H9 (cell line): ENCODE data around the gene NTSR2. TPM values are rescaled to one million over a fixed set of nuclear protein-coding genes. Genes with fewer than 3 reads are reported as not detected.

Experiments
- DNase-seq: peaks from one replicate; pipeline ENCODE4 v3.0.0-alpha.2; 2017
- H2AFZ ChIP-seq: one replicate; pipeline ENCODE4 v1.6.1; 2013; ENCODE audit warnings: mild to moderate bottlenecking, low read length, control low read depth, moderate library complexity
- H2AK5ac ChIP-seq: 2 replicates; pipeline ENCODE4 v1.6.1; 2013; ENCODE audit warnings: low read length, control low read depth, mixed read lengths; ENCODE audit not compliant: insufficient read length
- H2BK120ac ChIP-seq: one replicate; pipeline ENCODE4 v1.6.1; 2013; ENCODE audit warnings: low read depth, mild to moderate bottlenecking, low read length, control low read depth, inconsistent platforms; ENCODE audit not compliant: poor library complexity, severe bottlenecking
- H2BK12ac ChIP-seq: 2 replicates; pipeline ENCODE4 v1.6.1; 2013; ENCODE audit warnings: low read length, control low read depth, mixed read lengths, low read depth; ENCODE audit not compliant: insufficient read length
- H2BK15ac ChIP-seq: 2 replicates; pipeline ENCODE4 v1.6.1; 2013; ENCODE audit warnings: low read depth, low read length, control low read depth
- H2BK20ac ChIP-seq: one replicate; pipeline ENCODE4 v1.6.1; 2013; ENCODE audit warnings: low read depth, mild to moderate bottlenecking, low read length, control low read depth, inconsistent platforms; ENCODE audit not compliant: poor library complexity, severe bottlenecking
- H2BK5ac ChIP-seq: 2 replicates; pipeline ENCODE4 v1.6.1; 2013; ENCODE audit warnings: low read length, control low read depth, mixed read lengths; ENCODE audit not compliant: insufficient read length
- H3K14ac ChIP-seq: 2 replicates; pipeline ENCODE4 v1.6.1; 2013; ENCODE audit warnings: low read length, control low read depth; ENCODE audit not compliant: insufficient read depth
- H3K18ac ChIP-seq: 2 replicates; pipeline ENCODE4 v1.6.1; 2013; ENCODE audit warnings: low read depth, mild to moderate bottlenecking, mixed read lengths, low read length, control low read depth; ENCODE audit not compliant: insufficient read length
- H3K23ac ChIP-seq: 2 replicates; pipeline ENCODE4 v1.6.1; 2013; ENCODE audit warnings: low read length, control low read depth, mixed read lengths, low read depth; ENCODE audit not compliant: insufficient read length
- H3K23me2 ChIP-seq: 2 replicates; pipeline ENCODE4 v1.6.1; 2013; ENCODE audit warnings: low read depth, mild to moderate bottlenecking, mixed read lengths, low read length, control low read depth; ENCODE audit not compliant: insufficient read length, poor library complexity, severe bottlenecking
- H3K27ac ChIP-seq: 2 replicates; pipeline ENCODE4 v1.5.1; 2013; ENCODE audit warnings: low read length, control low read depth, mixed read lengths, low read depth; ENCODE audit not compliant: insufficient read length
- H3K27me3 ChIP-seq: 2 replicates; pipeline ENCODE4 v1.6.1; 2013; ENCODE audit warnings: low read length, control low read depth, inconsistent platforms; ENCODE audit not compliant: insufficient read depth
- H3K4ac ChIP-seq: 2 replicates; pipeline ENCODE4 v1.6.1; 2013; ENCODE audit warnings: low read depth, mild to moderate bottlenecking, control low read depth, inconsistent platforms, low read length, moderate library complexity
- H3K4me1 ChIP-seq: 2 replicates; pipeline ENCODE4 v1.6.1; 2013; ENCODE audit warnings: low read length, control low read depth, inconsistent platforms; ENCODE audit not compliant: insufficient read depth
- H3K4me2 ChIP-seq: 2 replicates; pipeline ENCODE4 v1.6.1; 2013; ENCODE audit warnings: low read length, control low read depth, mixed read lengths; ENCODE audit not compliant: insufficient read length, insufficient read depth
- H3K56ac ChIP-seq: 2 replicates; pipeline ENCODE4 v1.6.1; 2013; ENCODE audit warnings: low read depth, mild to moderate bottlenecking, mixed read lengths, low read length, control low read depth; ENCODE audit not compliant: insufficient read length
- H3K79me1 ChIP-seq: 2 replicates; pipeline ENCODE4 v1.6.1; 2013; ENCODE audit warnings: low read depth, mild to moderate bottlenecking, moderate library complexity, low read length, control low read depth, inconsistent platforms; ENCODE audit not compliant: insufficient read depth, poor library complexity, severe bottlenecking
- H3K79me2 ChIP-seq: 2 replicates; pipeline ENCODE4 v1.6.1; 2013; ENCODE audit warnings: low read length, control low read depth, inconsistent platforms; ENCODE audit not compliant: insufficient read depth
- H3K9ac ChIP-seq: 2 replicates; pipeline ENCODE4 v1.6.1; 2013; ENCODE audit warnings: low read length, control low read depth, mixed read lengths; ENCODE audit not compliant: insufficient read length; ENCODE audit errors: extremely low read depth
- H3K9me3 ChIP-seq: one replicate; pipeline ENCODE4 v1.6.1; 2013; ENCODE audit warnings: low read depth, low read length, inconsistent platforms; ENCODE audit not compliant: control insufficient read depth
- H3T11ph ChIP-seq: one replicate; pipeline ENCODE4 v1.6.1; 2013; ENCODE audit warnings: mild to moderate bottlenecking, low read length, control low read depth, inconsistent platforms
- H4K20me1 ChIP-seq: one replicate; pipeline ENCODE4 v1.6.1; 2013; ENCODE audit not compliant: control insufficient read depth, insufficient read length, insufficient read depth
- H4K5ac ChIP-seq: 2 replicates; pipeline ENCODE4 v1.6.1; 2013; ENCODE audit warnings: low read depth, mild to moderate bottlenecking, mixed read lengths, low read length, control low read depth; ENCODE audit not compliant: insufficient read length
- H4K8ac ChIP-seq: replicated peaks from 2 replicates; pipeline ENCODE4 v1.6.1; 2013; ENCODE audit warnings: low read length, control low read depth, mixed read lengths, low read depth; ENCODE audit not compliant: insufficient read length
- H4K91ac ChIP-seq: 2 replicates; pipeline ENCODE4 v1.6.1; 2013; ENCODE audit warnings: low read depth, mild to moderate bottlenecking, moderate library complexity, mixed read lengths, low read length, control low read depth; ENCODE audit not compliant: insufficient read length
- H3K27ac Mint-ChIP-seq, 3 experiments: 2 replicates in 2 of 3; 3 replicates in 1 of 3; pipeline ENCODE4 v1.8.0; 2020 to 2021; ENCODE audit warnings: mixed read lengths in 3 of 3, mild to moderate bottlenecking in 1 of 3, moderate library complexity in 1 of 3
- H3K27me3 Mint-ChIP-seq: 2 replicates; pipeline ENCODE4 v1.8.0; 2021; ENCODE audit warnings: low read depth, mild to moderate bottlenecking, moderate library complexity, mixed read lengths
- H3K36me3 Mint-ChIP-seq, 3 experiments: 2 replicates in 2 of 3; 3 replicates in 1 of 3; pipeline ENCODE4 v1.8.0; 2020 to 2021; ENCODE audit warnings: low read depth in 3 of 3, mixed read lengths in 3 of 3; ENCODE audit not compliant: insufficient read depth in 1 of 3
- H3K4me1 Mint-ChIP-seq, 2 experiments: 2 replicates each; pipeline ENCODE4 v1.8.0; 2020; ENCODE audit warnings: mixed read lengths in 2 of 2
- H3K4me3 Mint-ChIP-seq, 2 experiments: 2 replicates in 1 of 2; 3 replicates in 1 of 2; pipeline ENCODE4 v1.8.0; 2020 to 2021; ENCODE audit warnings: mild to moderate bottlenecking in 2 of 2, mixed read lengths in 2 of 2, moderate library complexity in 1 of 2
- H3K9me3 Mint-ChIP-seq, 2 experiments: 2 replicates in 1 of 2; 3 replicates in 1 of 2; pipeline ENCODE4 v1.8.0; 2020; ENCODE audit warnings: mild to moderate bottlenecking in 2 of 2, mixed read lengths in 2 of 2, moderate library complexity in 1 of 2
- WGBS: extraction: QIAGEN DNeasy Blood & Tissue Kit; methylation state at CpG from one replicate; pipeline ENCODE4 v1.1.7; 2013; ENCODE audit warnings: missing lambda C conversion rate, low lambda C conversion rate, mixed read lengths; ENCODE audit not compliant: insufficient read length; ENCODE audit errors: extremely low coverage; 5-methylcytosine and 5-hydroxymethylcytosine counted together
- total RNA-seq: library from RNA; stranded (reverse); gene quantifications from 2 replicates; pipeline ENCODE4 v1.2.1, GENCODE V29; 2021
- TF ChIP-seq, protein P1 (sequence below): fragments of 200-600 bp; sonication (generic); conservative IDR thresholded peaks from 3 replicates; pipeline ENCODE4 v1.8.0; 2021; ENCODE audit warnings: antibody characterized with exemption, mild to moderate bottlenecking

The NTSR2 gene
- total RNA-seq, 1 experiment from 2014 or later, result not detected

DNA sequence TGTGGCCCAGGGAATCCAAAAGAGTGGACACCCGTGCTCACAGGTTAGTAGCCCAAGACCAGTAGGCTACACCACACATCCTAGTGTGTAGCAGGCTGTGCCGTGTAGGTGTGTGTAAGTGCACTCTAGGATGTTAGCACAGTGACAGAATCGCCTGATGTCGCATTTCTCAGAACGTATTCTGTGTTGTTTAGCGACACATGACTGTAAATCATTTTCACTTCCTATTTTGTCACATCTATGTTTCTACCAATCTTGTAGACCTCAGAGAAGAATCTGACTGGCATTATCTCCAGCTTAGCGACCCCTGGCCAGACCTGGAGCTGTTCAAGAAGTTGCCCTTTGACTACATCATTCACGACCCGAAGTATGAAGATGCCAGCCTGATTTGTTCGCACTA lies 45.1 kb downstream of the NTSR2 start:
- Histone ChIP-seq H2BK15ac (no peak overlapping the region), H3K14ac (no peak overlapping the region), H4K8ac (no peak overlapping the region), H2AK5ac (no peak overlapping the region), H3K4me2 (no peak overlapping the region), H2BK12ac (no peak overlapping the region), H3K9ac (no peak overlapping the region), H3K56ac (no peak overlapping the region), H4K5ac (no peak overlapping the region), H3K18ac (no peak overlapping the region), H4K20me1 (no peaks in the 10 kb centered on the region), H3K79me2 (no peaks in the 10 kb centered on the region), H3K9me3 (no peaks in the 10 kb centered on the region), H3K23me2 (no peaks in the 10 kb centered on the region), H2BK120ac (no peak overlapping the region), H2AFZ (no peak overlapping the region), H3K4ac (no peak overlapping the region), H3K23ac (no peak overlapping the region), H3T11ph (no peak overlapping the region), H3K27ac (no peak overlapping the region), H2BK5ac (no peak overlapping the region), H3K79me1 (no peaks in the 10 kb centered on the region), H3K4me1 (no peaks in the 10 kb centered on the region), H2BK20ac (no peak overlapping the region), H4K91ac (no peak overlapping the region), H3K27me3 (no peaks in the 10 kb centered on the region)
- Mint-ChIP-seq H3K27me3 (no peaks in the 10 kb centered on the region), H3K4me3 (no peak overlapping the region), H3K4me1 (no peaks in the 10 kb centered on the region), H3K27ac (no peak overlapping the region), H3K9me3 (peaks cover 0 to 4% of the 10 kb centered on the region in 2 experiments; a peak in 1 of 5 replicates), H3K36me3 (peaks cover 36 to 40% (median 39%) of the 10 kb centered on the region in 3 experiments)
- no peak for DNase-seq
- TF ChIP-seq, protein P1, sequence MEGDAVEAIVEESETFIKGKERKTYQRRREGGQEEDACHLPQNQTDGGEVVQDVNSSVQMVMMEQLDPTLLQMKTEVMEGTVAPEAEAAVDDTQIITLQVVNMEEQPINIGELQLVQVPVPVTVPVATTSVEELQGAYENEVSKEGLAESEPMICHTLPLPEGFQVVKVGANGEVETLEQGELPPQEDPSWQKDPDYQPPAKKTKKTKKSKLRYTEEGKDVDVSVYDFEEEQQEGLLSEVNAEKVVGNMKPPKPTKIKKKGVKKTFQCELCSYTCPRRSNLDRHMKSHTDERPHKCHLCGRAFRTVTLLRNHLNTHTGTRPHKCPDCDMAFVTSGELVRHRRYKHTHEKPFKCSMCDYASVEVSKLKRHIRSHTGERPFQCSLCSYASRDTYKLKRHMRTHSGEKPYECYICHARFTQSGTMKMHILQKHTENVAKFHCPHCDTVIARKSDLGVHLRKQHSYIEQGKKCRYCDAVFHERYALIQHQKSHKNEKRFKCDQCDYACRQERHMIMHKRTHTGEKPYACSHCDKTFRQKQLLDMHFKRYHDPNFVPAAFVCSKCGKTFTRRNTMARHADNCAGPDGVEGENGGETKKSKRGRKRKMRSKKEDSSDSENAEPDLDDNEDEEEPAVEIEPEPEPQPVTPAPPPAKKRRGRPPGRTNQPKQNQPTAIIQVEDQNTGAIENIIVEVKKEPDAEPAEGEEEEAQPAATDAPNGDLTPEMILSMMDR, result no peak
- WGBS, result no CpG with 5 or more reads among the region's 10 CpGs
